Upper lobe of right lung (tissue), 1 donor: ENCODE data around the gene MAP3K20. TPM values are rescaled to one million over a fixed set of nuclear protein-coding genes. Genes with fewer than 3 reads are reported as not detected.
A peak's percentile ranks its signal among the peaks of the same experiment; 100 is the strongest.

ENCODE experiments used
- ATAC-seq: fragments of 200-7000 bp; cut with Tn5 transposase; one replicate; pipeline ENCODE4 v1.9.1; 2020; ENCODE audit warnings: mild to moderate bottlenecking, moderate library complexity
- DNase-seq: peaks from one replicate; pipeline ENCODE4 v3.0.0-alpha.2; 2020
- H3K27ac ChIP-seq: fragments of 200-600 bp; one replicate; pipeline ENCODE4 v1.8.0; 2022
- H3K27me3 ChIP-seq: fragments of 200-600 bp; one replicate; pipeline ENCODE4 v1.8.0; 2022; ENCODE audit warnings: mild to moderate bottlenecking
- H3K36me3 ChIP-seq: fragments of 200-600 bp; one replicate; pipeline ENCODE4 v1.8.0; 2022
- H3K4me1 ChIP-seq: fragments of 200-600 bp; one replicate; pipeline ENCODE4 v1.8.0; 2022
- H3K4me3 ChIP-seq: fragments of 200-600 bp; one replicate; pipeline ENCODE4 v1.8.0; 2022; ENCODE audit warnings: mild to moderate bottlenecking
- H3K9me3 ChIP-seq: fragments of 200-600 bp; one replicate; pipeline ENCODE4 v1.8.0; 2022
- intact Hi-C: fragments of 100-400 bp; cut with DNase I; formaldehyde crosslinking; loops from one replicate; pipeline ENCODE4 v1.11.0; 2022
- total RNA-seq: library from RNA; stranded (reverse); fragmentation: NEBNext Ultra II Directional; extraction: Animal tissue kit (Norgen Biotek cat#: 25700); gene quantifications from one replicate; pipeline ENCODE4 v1.2.1, GENCODE V29; 2021
- TF ChIP-seq, protein P1 (sequence below): fragments of 200-600 bp; IDR thresholded peaks from one replicate; pipeline ENCODE4 v1.8.0; 2022; ENCODE audit warnings: antibody characterized with exemption
- donor health status: DM: no; HTN: yes; CAD: no; lungs with severe emphysema.

Gene MAP3K20
- total RNA-seq, 1 donor from 2014 or later, result 52.0 TPM

DNA sequence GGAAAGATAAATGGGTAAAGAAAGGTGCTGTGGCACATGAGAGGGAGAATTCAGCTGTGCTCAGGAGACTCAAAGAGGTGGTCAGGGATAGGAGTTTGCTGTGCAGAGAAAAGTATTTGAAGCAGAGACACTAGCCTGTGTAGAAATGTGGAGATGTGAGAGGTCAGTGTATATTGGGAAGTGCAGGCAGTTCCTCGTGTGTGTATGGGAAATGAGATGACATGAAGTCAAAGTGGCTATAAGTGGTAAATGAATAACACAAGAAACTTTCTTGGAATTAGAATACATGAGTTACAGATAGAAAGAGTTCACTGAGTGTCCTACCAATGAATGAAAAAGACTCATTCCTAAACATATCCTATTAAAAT, 11.6 kb downstream of the MAP3K20 start:
- Histone ChIP-seq H3K9me3 (no peaks in the 10 kb centered on the region), H3K27ac (peak overlapping the region; percentile 60), H3K4me3 (no peak overlapping the region), H3K27me3 (no peaks in the 10 kb centered on the region), H3K36me3 (peaks cover 9% of the 10 kb centered on the region), H3K4me1 (peaks cover 26% of the 10 kb centered on the region)
- ATAC-seq (peak; percentile 21), DNase-seq (no peak)
- TF ChIP-seq, protein P1, sequence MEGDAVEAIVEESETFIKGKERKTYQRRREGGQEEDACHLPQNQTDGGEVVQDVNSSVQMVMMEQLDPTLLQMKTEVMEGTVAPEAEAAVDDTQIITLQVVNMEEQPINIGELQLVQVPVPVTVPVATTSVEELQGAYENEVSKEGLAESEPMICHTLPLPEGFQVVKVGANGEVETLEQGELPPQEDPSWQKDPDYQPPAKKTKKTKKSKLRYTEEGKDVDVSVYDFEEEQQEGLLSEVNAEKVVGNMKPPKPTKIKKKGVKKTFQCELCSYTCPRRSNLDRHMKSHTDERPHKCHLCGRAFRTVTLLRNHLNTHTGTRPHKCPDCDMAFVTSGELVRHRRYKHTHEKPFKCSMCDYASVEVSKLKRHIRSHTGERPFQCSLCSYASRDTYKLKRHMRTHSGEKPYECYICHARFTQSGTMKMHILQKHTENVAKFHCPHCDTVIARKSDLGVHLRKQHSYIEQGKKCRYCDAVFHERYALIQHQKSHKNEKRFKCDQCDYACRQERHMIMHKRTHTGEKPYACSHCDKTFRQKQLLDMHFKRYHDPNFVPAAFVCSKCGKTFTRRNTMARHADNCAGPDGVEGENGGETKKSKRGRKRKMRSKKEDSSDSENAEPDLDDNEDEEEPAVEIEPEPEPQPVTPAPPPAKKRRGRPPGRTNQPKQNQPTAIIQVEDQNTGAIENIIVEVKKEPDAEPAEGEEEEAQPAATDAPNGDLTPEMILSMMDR, result no peak
- intact Hi-C loops, result no loop called here

DNA sequence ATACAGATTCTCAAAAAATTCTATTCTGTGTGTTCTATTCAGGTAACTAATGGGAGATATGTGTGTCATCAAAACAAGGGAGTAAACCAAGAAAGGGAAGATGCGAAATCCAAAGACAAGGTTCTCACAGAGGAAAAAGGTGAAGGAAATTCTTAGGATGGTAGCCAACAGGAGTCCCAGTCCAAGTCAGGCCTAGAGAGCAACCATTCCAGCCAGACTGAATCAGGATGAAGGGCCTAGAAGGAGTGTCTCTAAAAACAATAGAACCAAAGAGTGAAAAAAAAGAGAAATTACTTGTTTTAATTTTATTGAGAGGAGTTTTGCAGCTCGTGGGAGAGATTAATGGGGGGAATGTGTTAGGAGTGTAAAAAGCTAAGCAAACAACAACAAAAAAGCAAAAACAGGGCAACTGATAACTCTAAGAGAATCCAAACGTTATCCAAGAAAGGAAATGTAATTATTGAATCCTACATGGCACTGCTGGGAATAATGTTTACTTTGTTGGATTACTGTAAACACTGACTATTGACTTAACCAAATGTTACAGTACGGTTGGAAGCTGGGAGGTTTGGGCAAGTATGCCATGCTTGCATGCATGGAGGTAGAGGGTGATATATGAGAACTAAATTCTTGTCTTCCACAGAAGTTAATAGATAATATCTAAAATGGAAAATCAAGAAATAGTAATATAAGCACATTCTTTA, 12.3 kb downstream of the MAP3K20 start:
- Histone ChIP-seq H3K27me3 (no peaks in the 10 kb centered on the region), H3K4me1 (peaks cover 26% of the 10 kb centered on the region), H3K9me3 (no peaks in the 10 kb centered on the region), H3K4me3 (no peak overlapping the region), H3K27ac (no peak overlapping the region), H3K36me3 (peaks cover 16% of the 10 kb centered on the region)
- DNase-seq (no peak), ATAC-seq (no peak)
- TF ChIP-seq, protein P1, result no peak
- intact Hi-C loops, result no loop called here

DNA sequence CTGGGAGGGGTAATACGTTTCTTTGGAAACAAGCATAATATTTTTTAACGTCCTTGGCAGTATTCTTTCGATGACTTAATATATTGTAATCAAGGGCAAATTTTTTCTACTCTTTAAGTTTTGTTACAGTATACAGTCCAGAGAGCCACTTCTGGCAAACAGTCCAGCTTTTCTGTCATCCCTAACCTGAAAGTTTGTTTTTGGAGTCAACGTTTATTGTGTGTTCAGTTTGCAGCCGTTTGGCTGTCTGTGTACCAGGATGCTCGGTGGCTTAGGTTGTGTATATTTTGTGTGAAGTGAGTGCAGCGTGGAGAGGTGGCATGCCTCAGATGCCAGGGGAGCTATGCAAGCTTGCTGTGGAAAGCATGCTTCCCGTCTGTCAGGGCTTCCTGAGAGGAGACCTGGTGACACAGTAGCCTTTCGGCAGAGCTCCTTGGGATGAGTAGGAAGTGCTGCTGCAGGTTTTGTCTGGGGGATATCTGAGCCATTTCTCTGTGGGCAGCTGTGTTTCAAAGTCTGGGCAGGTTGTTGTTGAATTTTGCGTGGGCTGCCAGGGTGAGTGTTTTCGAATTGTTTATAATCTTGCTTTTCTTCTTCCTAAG, 14.7 kb downstream of the MAP3K20 start:
- peaks cover 28% of the 10 kb centered on the region for H3K4me1 ChIP-seq
- TF ChIP-seq, protein P1, result no peak
- no peaks in the 10 kb centered on the region for H3K27me3 ChIP-seq
- no peak overlapping the region for H3K27ac ChIP-seq
- H3K4me3 ChIP-seq, result no peak overlapping the region
- no peaks in the 10 kb centered on the region for H3K9me3 ChIP-seq
- ATAC-seq (peak; percentile 93), DNase-seq (peak; percentile 62)
- intact Hi-C loops, result no loop called here
- H3K36me3 ChIP-seq, result peaks cover 16% of the 10 kb centered on the region

DNA sequence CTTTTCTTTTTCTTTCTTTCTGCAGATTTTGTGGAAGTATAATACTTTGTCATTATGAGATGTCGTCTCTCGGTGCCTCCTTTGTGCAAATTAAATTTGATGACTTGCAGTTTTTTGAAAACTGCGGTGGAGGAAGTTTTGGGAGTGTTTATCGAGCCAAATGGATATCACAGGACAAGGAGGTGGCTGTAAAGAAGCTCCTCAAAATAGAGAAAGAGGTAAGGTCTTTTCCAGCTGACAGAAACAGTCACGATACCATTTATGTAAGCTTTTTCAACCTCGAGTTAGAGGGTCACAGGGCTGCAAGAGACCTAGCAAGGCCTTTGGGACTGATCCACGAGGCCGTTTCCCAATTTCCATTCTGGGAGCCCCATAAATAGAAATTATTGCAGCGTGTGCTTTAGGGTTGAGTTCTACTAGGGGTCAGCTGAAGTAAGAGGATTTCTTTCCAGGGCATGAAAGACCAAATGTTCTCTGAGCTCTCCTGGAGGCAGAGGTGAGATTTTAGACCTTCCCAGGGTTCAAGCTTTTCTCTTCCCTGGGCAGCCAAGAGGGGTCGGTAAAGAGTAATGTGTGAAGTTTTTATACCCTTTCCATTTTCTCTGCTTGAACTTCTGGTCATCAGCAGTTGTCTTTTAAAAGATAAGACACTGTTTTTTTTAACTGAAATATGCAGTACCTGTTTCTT, 15.5 kb downstream of the MAP3K20 start:
- Histone ChIP-seq H3K27ac (peak overlapping the region; percentile 31), H3K27me3 (no peaks in the 10 kb centered on the region), H3K36me3 (peaks cover 16% of the 10 kb centered on the region), H3K4me3 (no peak overlapping the region), H3K4me1 (peaks cover 28% of the 10 kb centered on the region), H3K9me3 (no peaks in the 10 kb centered on the region)
- DNase-seq (no peak), ATAC-seq (no peak)
- intact Hi-C loops, result no loop called here
- TF ChIP-seq, protein P1, result peak; percentile 14

DNA sequence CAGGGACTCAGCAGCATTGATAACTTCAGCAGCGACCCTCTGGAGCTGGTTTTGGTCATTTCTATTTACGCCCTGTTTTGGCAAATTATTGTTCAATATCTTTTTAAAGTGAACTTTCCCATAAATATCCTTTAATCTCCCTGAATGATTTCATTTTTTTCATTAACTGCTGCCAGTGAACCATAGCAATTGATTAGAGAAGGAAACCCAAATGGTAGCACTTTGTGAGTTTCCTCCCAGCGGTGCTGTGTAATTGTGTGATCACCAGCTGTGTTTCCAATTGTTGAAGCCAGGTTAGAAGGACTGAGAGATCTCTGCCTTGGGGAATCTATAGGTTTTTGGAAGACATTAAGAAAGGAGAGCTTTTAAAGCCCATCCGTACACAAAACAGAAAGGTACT, 16.3 kb downstream of the MAP3K20 start:
- Histone ChIP-seq H3K27ac (peak overlapping the region; percentile 31), H3K36me3 (peaks cover 16% of the 10 kb centered on the region), H3K27me3 (no peaks in the 10 kb centered on the region), H3K9me3 (no peaks in the 10 kb centered on the region), H3K4me3 (no peak overlapping the region), H3K4me1 (peaks cover 25% of the 10 kb centered on the region)
- TF ChIP-seq, protein P1, result no peak
- no peak for ATAC-seq
- intact Hi-C loops, result no loop called here
- no peak for DNase-seq
